Measurements from ENCODE around the gene IL32.
A peak's percentile ranks its signal among the peaks of the same experiment; 100 is the strongest.

IL32 gene

GRCh38 chr16:3094289-3095027 is 29.0 kb downstream of the IL32 start:
- H3K4me3 ChIP-seq (ENCODE audit: low read length) = no peak overlapping the region
- TF ChIP-seq CTCF (conservative IDR thresholded peaks at IDR 0.05; ENCODE audit: low read length) = peak; percentile 53
- DNase-seq (ENCODE audit: low read depth) = peak; percentile 22

- H3K4me3 ChIP-seq (ENCODE audit: low read length) = no peak overlapping the region
- TF ChIP-seq CTCF (conservative IDR thresholded peaks at IDR 0.05; ENCODE audit: low read length) = peak; percentile 29
- no peak for DNase-seq (ENCODE audit: low read depth)
These were observed 30.4 kb downstream of the IL32 start for GRCh38 chr16:3095869-3096268.

GRCh38 chr16:3096362-3096761 is 30.9 kb downstream of the IL32 start:
- no peak overlapping the region for H3K4me3 ChIP-seq (ENCODE audit: low read length)
- no peak for DNase-seq (ENCODE audit: low read depth)
- TF ChIP-seq CTCF (conservative IDR thresholded peaks at IDR 0.05; ENCODE audit: low read length) = no peak

GRCh38 chr16:3097266-3097665 is 31.8 kb downstream of the IL32 start:
- no peak overlapping the region for H3K4me3 ChIP-seq (ENCODE audit: low read length)
- DNase-seq (ENCODE audit: low read depth) = no peak
- no peak for TF ChIP-seq CTCF (conservative IDR thresholded peaks at IDR 0.05; ENCODE audit: low read length)

- no peak for TF ChIP-seq CTCF (conservative IDR thresholded peaks at IDR 0.05; ENCODE audit: low read length)
- H3K4me3 ChIP-seq (ENCODE audit: low read length) = peak within 1 kb of the TSS; percentile 30; the same call in 1 of the 2 replicates
- no peak for DNase-seq (ENCODE audit: low read depth)
These were observed 33.3 kb downstream of the IL32 start, which contains the start of gene ZSCAN10 for GRCh38 chr16:3098459-3099394. TSS of gene ZSCAN10 (minus strand) at chr16:3099294. CDS start at chr16:3092937, 6,357 bp downstream.

GRCh38 chr16:3099395-3099731 is 33.9 kb downstream of the IL32 start:
- H3K4me3 ChIP-seq (ENCODE audit: low read length) = no peak overlapping the region
- TF ChIP-seq CTCF (conservative IDR thresholded peaks at IDR 0.05; ENCODE audit: low read length) = no peak
- DNase-seq (ENCODE audit: low read depth) = no peak
